Measurements from ENCODE around the gene RRM2.

Gene RRM2

GRCh38 chr2:10135296-10136089 is 13.0 kb downstream of the RRM2 start (continued):
- TF ChIP-seq HIC1 (tag by site-specific recombination; IDR thresholded peaks at IDR 0.05), result 0 out of 2 replicates have a peak, but pooled peaks have one; percentile 41
- peak; percentile 67 for TF ChIP-seq ZNF600 (tag by site-specific recombination; IDR thresholded peaks at IDR 0.05)
- TF ChIP-seq ZNF280D (tag by site-specific recombination; IDR thresholded peaks at IDR 0.05), result no peak
- TF ChIP-seq ZNF777 (tag by site-specific recombination; IDR thresholded peaks at IDR 0.05; ENCODE audit: borderline replicate concordance), result no peak
- TF ChIP-seq KLF8 (tag by site-specific recombination; IDR thresholded peaks at IDR 0.05), result peak; percentile 54
- TF ChIP-seq FEZF1 (tag by site-specific recombination; IDR thresholded peaks at IDR 0.05), result peak; percentile 92
- no peak for TF ChIP-seq BCL11B (tag by site-specific recombination; IDR thresholded peaks at IDR 0.05; ENCODE audit: low read depth)
- TF ChIP-seq ZNF629 (tag by site-specific recombination; IDR thresholded peaks at IDR 0.05), result peak; percentile 86
- no peak for TF ChIP-seq ZNF701 (tag by site-specific recombination; IDR thresholded peaks at IDR 0.05)
- no peak for TF ChIP-seq HOXC10 (CRISPR knock-in tag; IDR thresholded peaks at IDR 0.05)
- no peak for TF ChIP-seq ZNF157 (tag by site-specific recombination; IDR thresholded peaks at IDR 0.05)
- no peak for TF ChIP-seq ZNF398 (tag by site-specific recombination; IDR thresholded peaks at IDR 0.05)
- TF ChIP-seq ZNF704 (tag by site-specific recombination; IDR thresholded peaks at IDR 0.05), result no peak
- no peak for TF ChIP-seq PATZ1 (tag by site-specific recombination; IDR thresholded peaks at IDR 0.05)
- no peak for TF ChIP-seq ZNF621 (tag by site-specific recombination; IDR thresholded peaks at IDR 0.05)
- TF ChIP-seq ZNF146 (tag by site-specific recombination; IDR thresholded peaks at IDR 0.05), result peak; percentile 51
- no peak for TF ChIP-seq ZNF837 (tag by site-specific recombination; IDR thresholded peaks at IDR 0.05)
- no peak for TF ChIP-seq ZNF37A (tag by site-specific recombination; IDR thresholded peaks at IDR 0.05)
- TF ChIP-seq ZBTB21 (tag by site-specific recombination; IDR thresholded peaks at IDR 0.05), result 0 out of 2 replicates have a peak, but pooled peaks have one; percentile 22
- TF ChIP-seq ZNF311 (tag by site-specific recombination; IDR thresholded peaks at IDR 0.05; ENCODE audit: borderline replicate concordance), result no peak
- no peak for TF ChIP-seq ZNF610 (tag by site-specific recombination; IDR thresholded peaks at IDR 0.05; ENCODE audit: borderline replicate concordance)
- TF ChIP-seq GLI2 (tag by site-specific recombination; IDR thresholded peaks at IDR 0.05; ENCODE audit: borderline replicate concordance, low read depth), result no peak
- TF ChIP-seq ZNF513 (tag by site-specific recombination; IDR thresholded peaks at IDR 0.05), result 0 out of 2 replicates have a peak, but pooled peaks have one; percentile 31
- TF ChIP-seq ZNF423 (tag by site-specific recombination; IDR thresholded peaks at IDR 0.05), result peak; percentile 20; the same call in 1 of the 2 replicates
- TF ChIP-seq ZNF670 (tag by site-specific recombination; IDR thresholded peaks at IDR 0.05; ENCODE audit: low read depth), result no peak
- no peak for TF ChIP-seq ZNF354C (tag by site-specific recombination; IDR thresholded peaks at IDR 0.05; ENCODE audit: borderline replicate concordance, low read depth)

Measured in HEK293 (cell line).